Bladder microvascular endothelial cell (primary cell): ENCODE results near the gene NDUFAF2. TPM values are rescaled to one million over a fixed set of nuclear protein-coding genes. Genes with fewer than 3 reads are reported as not detected.

ENCODE experiments used
- total RNA-seq: library from RNA; depleted of rRNA; stranded (reverse); fragments of >200 nt; gene quantifications from 2 replicates; pipeline ENCODE4 v1.2.3, GENCODE V29; 2014

Gene NDUFAF2
- total RNA-seq: 15.7 and 18.9 TPM in 2 replicates

DNA sequence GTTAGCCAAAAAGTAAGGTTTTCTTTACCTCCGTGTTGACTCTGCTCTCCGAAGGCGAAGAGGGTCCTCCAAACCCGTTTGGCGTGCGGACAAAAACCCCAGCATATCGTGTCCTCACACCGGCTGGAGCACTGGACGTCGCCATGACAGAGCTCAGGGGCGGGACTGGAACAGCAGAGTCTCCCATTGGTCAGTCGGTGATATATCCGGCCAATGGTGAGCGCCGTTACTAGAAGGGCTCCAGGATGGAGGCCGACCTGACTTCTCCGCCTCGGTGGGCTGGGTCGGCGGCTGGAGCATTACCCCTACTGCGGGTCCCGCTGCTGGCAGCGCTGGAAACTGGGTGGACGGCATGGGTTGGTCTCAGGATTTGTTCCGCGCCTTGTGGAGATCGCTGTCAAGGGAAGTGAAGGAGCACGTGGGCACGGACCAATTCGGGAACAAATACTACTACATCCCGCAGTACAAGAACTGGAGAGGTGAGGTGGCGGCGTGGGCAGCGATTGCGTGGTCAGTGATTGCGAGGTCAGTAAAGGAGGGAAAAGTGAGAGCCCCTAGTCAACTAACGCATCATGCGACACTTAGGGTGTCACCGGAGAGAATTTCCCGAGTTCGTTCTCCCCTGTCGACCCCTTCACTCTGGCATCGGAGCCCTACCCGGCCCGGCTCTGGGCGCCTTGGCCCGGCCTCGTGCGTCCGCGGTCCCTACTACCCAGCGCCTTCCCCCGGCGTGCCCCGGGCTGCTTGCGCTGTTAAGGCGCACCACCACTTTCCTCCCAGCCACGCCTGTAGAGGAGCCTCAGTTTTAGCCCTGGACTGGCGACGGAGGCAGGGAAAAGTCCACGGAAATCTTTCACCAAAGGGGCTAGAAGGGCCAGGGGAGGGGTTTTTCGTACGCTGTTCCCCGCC is at the start of gene NDUFAF2, which contains the start of gene ERCC8:
Gene NDUFAF2, plus strand, starts transcription at position 302 of the 909 bp plus-strand sequence. Its CDS starts 51 bp downstream, at position 353.
Gene ERCC8, minus strand, starts transcription at position 167 of the 909 bp plus-strand sequence. Its CDS starts 62 bp downstream, at position 105.

GRCh38 chr5:61162010-61162831 is 217.2 kb downstream of the NDUFAF2 start, which contains the start of gene SMIM15:
TSS of gene SMIM15 (minus strand) at chr5:61162468. CDS start at chr5:61160171, 2,297 bp downstream.

Other genes with a start within 250 kb of the NDUFAF2 start
- gene DEPDC1B, start 245.0 kb upstream of the NDUFAF2 start, total RNA-seq: 6.6 and 10.5 TPM in 2 replicates
- 0.38 and 1.8 TPM in 2 replicates for gene ELOVL7, start 100.9 kb upstream of the NDUFAF2 start, total RNA-seq
- gene ERCC8, start 135 bp upstream of the NDUFAF2 start, total RNA-seq: 6.6 and 17.6 TPM in 2 replicates
- 18.5 and 72.9 TPM in 2 replicates for gene SMIM15, start 217.3 kb downstream of the NDUFAF2 start, total RNA-seq